ENCODE results near the gene CD109. TPM values are rescaled to one million over a fixed set of nuclear protein-coding genes. Genes with fewer than 3 reads are reported as not detected.

CD109 gene
- total RNA-seq, 4 donors from 2014 or later: 1.4 to 3.2 (median 2.2) TPM

DNA sequence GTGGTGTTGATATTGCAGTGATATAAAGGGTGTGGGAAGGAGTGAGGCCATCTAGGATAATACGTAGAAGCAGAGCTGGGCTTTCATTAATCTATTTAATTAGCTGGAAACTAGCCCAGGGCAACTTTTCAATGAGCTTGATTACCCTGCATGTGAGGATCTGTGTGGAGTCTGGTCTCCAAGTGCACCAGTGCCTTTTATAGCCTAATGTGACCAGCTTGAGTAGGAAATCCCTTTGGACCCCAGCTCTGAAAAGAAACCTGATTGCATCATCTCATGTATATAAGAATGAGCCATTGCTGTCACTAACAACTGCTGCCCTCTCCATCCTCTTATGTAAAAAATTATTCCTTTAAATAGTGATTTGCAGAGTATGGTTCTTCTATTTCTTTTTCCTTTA lies 72.6 kb downstream of the CD109 start:
- DNase-seq: no peak
- Histone ChIP-seq H3K9me3 (no peaks in the 10 kb centered on the region), H3K27ac (no peak overlapping the region), H3K36me3 (no peaks in the 10 kb centered on the region), H3K4me1 (no peaks in the 10 kb centered on the region), H3K27me3 (no peaks in the 10 kb centered on the region), H3K4me3 (no peak overlapping the region)
- TF ChIP-seq, protein P1, sequence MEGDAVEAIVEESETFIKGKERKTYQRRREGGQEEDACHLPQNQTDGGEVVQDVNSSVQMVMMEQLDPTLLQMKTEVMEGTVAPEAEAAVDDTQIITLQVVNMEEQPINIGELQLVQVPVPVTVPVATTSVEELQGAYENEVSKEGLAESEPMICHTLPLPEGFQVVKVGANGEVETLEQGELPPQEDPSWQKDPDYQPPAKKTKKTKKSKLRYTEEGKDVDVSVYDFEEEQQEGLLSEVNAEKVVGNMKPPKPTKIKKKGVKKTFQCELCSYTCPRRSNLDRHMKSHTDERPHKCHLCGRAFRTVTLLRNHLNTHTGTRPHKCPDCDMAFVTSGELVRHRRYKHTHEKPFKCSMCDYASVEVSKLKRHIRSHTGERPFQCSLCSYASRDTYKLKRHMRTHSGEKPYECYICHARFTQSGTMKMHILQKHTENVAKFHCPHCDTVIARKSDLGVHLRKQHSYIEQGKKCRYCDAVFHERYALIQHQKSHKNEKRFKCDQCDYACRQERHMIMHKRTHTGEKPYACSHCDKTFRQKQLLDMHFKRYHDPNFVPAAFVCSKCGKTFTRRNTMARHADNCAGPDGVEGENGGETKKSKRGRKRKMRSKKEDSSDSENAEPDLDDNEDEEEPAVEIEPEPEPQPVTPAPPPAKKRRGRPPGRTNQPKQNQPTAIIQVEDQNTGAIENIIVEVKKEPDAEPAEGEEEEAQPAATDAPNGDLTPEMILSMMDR (IDR thresholded peaks at IDR 0.05): no peak
- TF ChIP-seq POLR2A (IDR thresholded peaks at IDR 0.05): no peak

DNA sequence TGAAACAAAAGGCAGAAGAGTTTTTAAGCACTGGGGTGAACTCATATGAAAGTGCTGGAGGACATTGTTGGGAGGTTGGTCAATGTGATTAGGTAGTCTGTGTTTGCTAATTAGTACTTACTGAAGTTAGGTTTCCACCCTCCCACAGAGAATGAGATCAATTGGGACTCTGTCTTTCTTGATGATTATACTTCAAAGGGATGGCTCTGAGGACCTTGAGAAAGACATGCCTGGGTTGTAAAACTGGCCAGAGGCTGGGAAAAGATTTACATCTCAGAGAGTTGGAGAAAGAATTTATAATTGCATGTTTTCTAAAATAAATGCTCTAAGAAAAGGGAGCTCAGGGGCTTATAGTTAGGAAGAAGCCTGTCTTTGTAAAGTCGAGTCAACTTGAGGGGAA lies 74.0 kb downstream of the CD109 start:
- Histone ChIP-seq H3K27ac (no peak overlapping the region), H3K36me3 (no peaks in the 10 kb centered on the region), H3K9me3 (no peaks in the 10 kb centered on the region), H3K4me1 (no peaks in the 10 kb centered on the region), H3K27me3 (no peaks in the 10 kb centered on the region), H3K4me3 (no peak overlapping the region)
- TF ChIP-seq POLR2A (IDR thresholded peaks at IDR 0.05): no peak
- TF ChIP-seq, protein P1 (IDR thresholded peaks at IDR 0.05): no peak
- DNase-seq: no peak

- no peaks in the 10 kb centered on the region for H3K4me1 ChIP-seq
- H3K27ac ChIP-seq: peak overlapping the region in 1 of 4 donors; percentile 8
- DNase-seq: no peak
- no peak overlapping the region for H3K4me3 ChIP-seq
- no peaks in the 10 kb centered on the region for H3K27me3 ChIP-seq
- H3K36me3 ChIP-seq: no peaks in the 10 kb centered on the region
- no peak for TF ChIP-seq POLR2A (IDR thresholded peaks at IDR 0.05)
- TF ChIP-seq, protein P1 (IDR thresholded peaks at IDR 0.05): no peak
- H3K9me3 ChIP-seq: no peaks in the 10 kb centered on the region
Measured at GRCh38 chr6:73774311-73774774, 78.3 kb downstream of the CD109 start.

GRCh38 chr6:73779943-73780342 lies 83.9 kb downstream of the CD109 start:
- Histone ChIP-seq H3K4me1 (no peaks in the 10 kb centered on the region), H3K27me3 (no peaks in the 10 kb centered on the region), H3K27ac (no peak overlapping the region), H3K9me3 (no peaks in the 10 kb centered on the region), H3K36me3 (no peaks in the 10 kb centered on the region), H3K4me3 (no peak overlapping the region)
- DNase-seq: no peak
- TF ChIP-seq, protein P1 (IDR thresholded peaks at IDR 0.05): no peak
- TF ChIP-seq POLR2A (IDR thresholded peaks at IDR 0.05): no peak

GRCh38 chr6:73782911-73783310 lies 86.9 kb downstream of the CD109 start:
- H3K27me3 ChIP-seq: no peaks in the 10 kb centered on the region
- H3K4me3 ChIP-seq: no peak overlapping the region
- no peaks in the 10 kb centered on the region for H3K36me3 ChIP-seq
- no peaks in the 10 kb centered on the region for H3K4me1 ChIP-seq
- TF ChIP-seq, protein P1 (IDR thresholded peaks at IDR 0.05): no peak
- no peak for TF ChIP-seq POLR2A (IDR thresholded peaks at IDR 0.05)
- H3K9me3 ChIP-seq: no peaks in the 10 kb centered on the region
- H3K27ac ChIP-seq: no peak overlapping the region
- no peak for DNase-seq
